GM19467 (cell line): ENCODE results near the gene ZDHHC11.
"Not testable (repeated sequence)": the region's sequence is repeated elsewhere in the genome, so short reads cannot be mapped to it uniquely, and the experiment has no call there.

ENCODE experiments used
- ATAC-seq: cut with Tn5 transposase; IDR thresholded peaks from one replicate; pipeline ENCODE4 v1.9.1; 2021; ENCODE audit warnings: mild to moderate bottlenecking, moderate library complexity; ENCODE audit not compliant: unreplicated experiment

The ZDHHC11 gene

GRCh38 chr5:860506-861150 is 9.8 kb upstream of the ZDHHC11 start:
- ATAC-seq: no peak

DNA sequence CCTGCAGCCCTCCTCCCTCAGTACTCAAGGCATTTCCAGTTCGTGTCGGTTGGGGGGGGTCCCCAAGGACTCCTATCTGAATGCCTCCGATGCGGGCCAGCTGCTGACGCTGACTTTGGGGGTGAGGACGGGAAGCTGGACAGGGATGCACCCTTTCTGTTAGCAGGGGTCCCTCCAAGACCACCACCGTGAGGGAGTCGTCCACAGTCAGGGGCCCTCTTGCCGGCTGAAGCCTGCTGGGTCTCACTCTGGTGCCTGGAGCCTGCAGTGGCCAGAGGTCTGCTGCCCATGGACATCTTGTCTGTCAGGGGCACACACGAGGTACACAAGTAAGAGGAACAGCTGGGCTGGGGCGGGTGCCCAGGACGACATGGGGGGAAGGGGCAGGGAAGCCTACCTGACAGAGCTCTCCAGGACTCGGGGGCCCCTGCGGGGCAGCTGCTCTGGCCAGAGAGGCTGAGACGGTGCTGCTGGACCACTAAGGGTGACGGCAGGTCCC is 9.1 kb upstream of the ZDHHC11 start:
- ATAC-seq: no peak

DNA sequence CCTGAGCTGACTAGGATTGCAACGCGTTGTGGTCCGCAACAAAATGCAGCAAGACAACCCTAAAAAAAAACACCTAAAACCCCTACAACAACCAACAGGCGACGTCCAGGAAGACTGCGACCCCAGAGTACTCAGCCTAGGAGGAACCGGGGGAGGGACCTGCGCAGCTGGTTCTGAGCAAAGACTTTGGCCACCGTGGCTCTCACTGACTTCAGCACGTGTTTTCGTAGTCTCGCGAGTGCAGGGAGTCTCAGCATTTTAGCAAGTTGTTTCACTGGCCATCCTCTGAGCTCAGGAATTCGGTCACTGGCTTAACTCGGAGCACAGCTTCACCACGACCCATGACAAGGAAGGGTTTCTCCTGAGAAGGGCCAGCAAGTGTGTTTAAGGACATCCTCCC is 8.6 kb upstream of the ZDHHC11 start:
- no peak for ATAC-seq

- no peak for ATAC-seq
These were observed 7.9 kb upstream of the ZDHHC11 start for GRCh38 chr5:858726-859125.

DNA sequence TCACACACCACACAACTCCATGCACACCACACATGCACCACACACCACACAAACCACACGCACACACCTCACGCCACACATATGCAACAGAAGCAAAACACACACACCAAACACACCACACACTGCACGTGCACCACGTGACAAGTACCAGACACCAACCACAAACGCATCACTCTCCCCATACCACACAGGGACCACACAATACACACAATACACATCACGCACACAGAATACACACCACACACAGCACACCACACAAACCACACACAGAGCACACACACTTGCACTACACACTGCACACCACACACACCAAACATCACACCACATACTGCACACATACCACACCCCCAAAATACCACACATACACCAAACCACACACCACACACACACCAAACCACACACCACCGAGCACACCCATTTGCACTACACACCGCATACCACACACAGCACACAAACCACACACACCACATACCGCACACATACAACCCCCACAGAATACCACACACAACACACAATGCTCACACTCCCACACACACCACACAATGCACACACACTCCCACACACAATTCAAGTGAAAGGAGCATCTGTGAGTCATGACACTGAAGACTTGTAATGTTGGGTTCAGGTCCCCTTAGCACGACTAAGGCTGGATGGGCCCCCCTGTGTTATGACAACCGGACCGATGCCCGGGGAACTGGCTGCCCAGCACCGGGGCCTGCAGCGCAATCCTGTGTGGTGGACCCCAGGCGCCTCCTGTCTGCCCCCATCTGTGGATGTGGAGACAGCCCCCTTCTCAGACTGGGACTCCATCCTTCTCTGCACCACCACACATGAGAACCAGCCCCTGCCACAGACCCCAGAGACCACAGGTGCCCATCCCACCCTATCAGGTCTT is 6.0 kb upstream of the ZDHHC11 start:
- ATAC-seq: no peak

DNA sequence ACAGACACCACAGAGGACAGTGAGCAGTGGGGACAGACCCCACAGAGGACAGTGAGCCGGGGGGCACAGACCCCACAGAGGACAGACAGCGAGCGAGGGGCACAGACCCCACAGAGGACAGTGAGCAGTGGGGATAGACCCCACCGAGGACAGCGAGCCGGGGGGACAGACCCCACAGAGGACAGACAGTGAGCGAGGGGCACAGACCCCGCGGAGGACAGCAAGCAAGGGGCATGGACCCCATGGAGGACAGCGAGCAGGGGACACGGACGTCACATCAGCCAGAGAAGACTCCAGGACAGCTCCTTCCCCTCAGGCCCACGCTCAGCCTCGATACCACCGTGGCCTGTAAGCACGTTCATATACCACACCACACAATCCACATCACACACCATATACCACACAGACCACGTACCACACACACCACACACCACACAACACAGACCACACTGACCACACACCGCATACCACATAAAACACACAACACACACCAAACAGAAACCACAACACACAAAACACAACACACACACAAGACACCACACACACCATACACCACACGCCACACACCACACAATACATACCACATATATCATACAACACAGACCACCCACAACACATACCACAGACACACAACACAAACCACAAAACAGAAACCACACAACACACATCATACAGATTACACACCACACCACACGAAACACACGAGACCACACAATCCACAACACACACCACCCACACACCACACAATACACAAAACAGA is 5.2 kb upstream of the ZDHHC11 start:
- ATAC-seq: no peak

- no peak for ATAC-seq
These were observed 4.4 kb upstream of the ZDHHC11 start for GRCh38 chr5:854966-855743.

DNA sequence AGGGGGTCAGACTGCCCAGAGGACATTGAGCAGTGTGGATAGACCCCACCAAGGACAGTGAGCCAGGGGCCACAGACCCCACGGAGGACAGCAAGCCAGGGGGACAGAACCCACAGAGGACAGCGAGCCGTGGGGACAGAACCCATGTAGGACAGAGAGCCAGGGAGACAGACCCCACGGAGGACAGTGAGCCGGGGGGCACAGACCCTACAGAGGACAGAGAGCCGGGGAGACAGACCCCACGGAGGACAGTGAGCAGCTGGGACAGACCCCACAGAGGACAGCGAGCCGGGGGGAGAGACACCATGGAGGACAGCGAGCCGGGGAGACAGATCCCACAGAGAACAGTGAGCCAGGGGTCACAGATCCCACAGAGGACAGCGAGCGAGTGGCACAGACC is 3.4 kb upstream of the ZDHHC11 start:
- ATAC-seq: no peak

GRCh38 chr5:853416-854090 is 2.8 kb upstream of the ZDHHC11 start:
- not testable (repeated sequence) for ATAC-seq

- ATAC-seq: no peak
These were observed 1.9 kb upstream of the ZDHHC11 start for GRCh38 chr5:852431-853401.

DNA sequence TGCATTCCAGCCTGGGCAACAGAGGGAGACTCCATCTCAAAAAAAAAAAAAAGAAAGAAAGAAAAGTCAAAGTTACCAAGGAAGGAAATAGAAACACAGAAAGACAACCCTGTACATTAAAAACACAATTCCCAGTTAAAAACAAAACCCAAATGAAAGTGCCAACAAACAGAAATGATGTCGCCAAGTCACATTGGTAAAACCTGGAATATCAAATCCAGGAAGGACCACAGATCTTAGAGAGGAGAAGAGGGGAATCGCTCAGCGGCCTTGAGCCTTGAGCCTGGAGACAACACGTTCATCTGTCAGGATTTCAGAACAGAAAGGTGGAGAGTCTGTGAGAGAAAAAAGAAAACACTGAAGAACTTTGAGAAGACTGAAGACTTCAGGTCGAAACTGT is 1.2 kb upstream of the ZDHHC11 start:
- no peak for ATAC-seq

DNA sequence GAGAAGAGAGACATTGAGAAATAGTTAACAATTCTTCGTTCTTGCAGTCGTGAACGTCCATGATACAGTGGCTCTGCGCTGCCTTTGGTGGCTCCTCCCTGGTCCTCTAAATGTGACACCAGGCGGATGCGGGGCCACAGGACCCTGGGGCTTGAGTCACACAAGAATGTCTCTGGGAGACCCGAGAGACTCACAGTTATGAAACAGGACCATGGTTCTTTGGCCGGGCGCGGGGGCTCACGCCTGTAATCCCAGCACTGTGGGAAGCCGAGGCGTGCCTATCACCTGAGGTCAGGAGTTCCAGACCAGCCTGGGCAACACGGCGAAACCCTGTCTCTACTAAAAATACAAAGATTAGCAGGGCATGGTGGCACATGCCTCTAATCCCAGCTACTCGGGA is 767 bp upstream of the ZDHHC11 start:
- ATAC-seq: no peak

- ATAC-seq: no peak
These were observed 290 bp upstream of the ZDHHC11 start for GRCh38 chr5:851076-851475.

GRCh38 chr5:849651-850301 is 1.0 kb downstream of the ZDHHC11 start:
- ATAC-seq: no peak

DNA sequence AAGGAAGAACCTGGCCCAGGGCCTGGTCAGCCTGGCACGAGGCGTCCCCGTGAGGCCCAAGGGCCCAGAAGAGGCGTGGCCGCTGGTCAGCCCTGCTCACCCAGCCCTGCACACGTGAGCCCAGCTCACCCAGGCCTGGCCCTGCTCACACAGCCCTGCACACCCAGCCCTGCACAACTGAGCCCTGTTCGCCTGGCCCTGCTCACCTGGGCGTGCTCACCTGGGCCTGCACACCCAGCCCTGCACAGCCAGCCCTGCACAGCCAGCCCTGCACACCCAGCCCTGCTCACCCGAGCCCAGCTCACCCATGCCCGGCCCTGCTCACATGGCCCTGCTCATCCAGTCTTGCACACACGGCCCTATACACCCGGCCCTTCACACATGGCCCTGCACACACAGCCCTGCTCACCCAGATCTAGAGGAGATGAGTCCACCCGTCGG is 2.1 kb downstream of the ZDHHC11 start:
- no peak for ATAC-seq

GRCh38 chr5:847736-848135 is 3.0 kb downstream of the ZDHHC11 start:
- not testable (repeated sequence) for ATAC-seq

DNA sequence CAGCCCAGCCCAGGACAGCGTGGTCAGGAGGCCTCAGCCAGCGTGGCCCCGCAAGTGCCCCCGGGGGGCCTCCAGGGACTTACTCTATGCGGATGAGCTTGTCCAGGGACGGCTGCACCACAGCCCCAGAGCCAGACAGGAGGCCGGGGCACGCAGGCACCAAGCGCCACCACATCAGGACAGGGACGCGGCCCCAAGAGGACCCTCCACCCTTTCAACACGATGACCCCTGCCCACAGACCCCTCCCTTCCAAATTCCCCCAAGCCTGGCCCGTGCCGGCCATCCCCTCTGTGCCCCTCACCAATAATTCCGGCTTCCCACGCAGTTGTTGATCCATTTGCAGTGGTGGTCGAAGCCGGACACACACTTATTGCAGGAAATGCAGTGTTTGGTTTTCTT is 3.6 kb downstream of the ZDHHC11 start:
- ATAC-seq: not testable (repeated sequence)

- ATAC-seq: not testable (repeated sequence)
These were observed 4.1 kb downstream of the ZDHHC11 start for GRCh38 chr5:846602-847091.
